Mesendoderm (in vitro differentiated cells): ENCODE measurements around the gene WNT9B.

Source experiments
- DNase-seq: peaks from one replicate; pipeline ENCODE4 v3.0.0; 2013
- H2AK5ac ChIP-seq: 2 replicates; pipeline ENCODE4 v1.6.1; 2013; ENCODE audit warnings: low read length, inconsistent platforms
- H2BK120ac ChIP-seq: 2 replicates; pipeline ENCODE4 v1.6.1; 2013; ENCODE audit warnings: low read depth, mild to moderate bottlenecking, low read length, moderate library complexity, mixed read lengths
- H2BK15ac ChIP-seq: replicated peaks from 2 replicates; pipeline ENCODE4 v1.6.1; 2013; ENCODE audit warnings: low read depth, mild to moderate bottlenecking, moderate library complexity
- H2BK5ac ChIP-seq: 2 replicates; pipeline ENCODE4 v1.6.1; 2013; ENCODE audit warnings: low read length, inconsistent platforms
- H3K18ac ChIP-seq: 2 replicates; pipeline ENCODE4 v1.6.1; 2013; ENCODE audit warnings: mild to moderate bottlenecking, low read length, mixed read lengths
- H3K23ac ChIP-seq: one replicate; pipeline ENCODE4 v1.6.1; 2013; ENCODE audit warnings: low read length
- H3K27ac ChIP-seq: 2 replicates; pipeline ENCODE4 v1.5.1; 2013; ENCODE audit warnings: low read depth, mild to moderate bottlenecking, inconsistent platforms, low read length, moderate library complexity
- H3K27me3 ChIP-seq: 2 replicates; pipeline ENCODE4 v1.6.1; 2013; ENCODE audit warnings: low read length, control low read depth, mild to moderate bottlenecking, inconsistent platforms; ENCODE audit not compliant: insufficient read depth, poor library complexity
- H3K36me3 ChIP-seq: 2 replicates; pipeline ENCODE4 v1.6.1; 2013; ENCODE audit warnings: low read length, inconsistent platforms; ENCODE audit not compliant: control insufficient read depth, insufficient read depth
- H3K4ac ChIP-seq: one replicate; pipeline ENCODE4 v1.6.1; 2013; ENCODE audit warnings: low read depth, mild to moderate bottlenecking, low read length, moderate library complexity
- H3K4me1 ChIP-seq: 2 replicates; pipeline ENCODE4 v1.6.1; 2013; ENCODE audit warnings: low read depth, low read length, inconsistent platforms; ENCODE audit not compliant: control insufficient read depth
- H3K4me2 ChIP-seq: 2 replicates; pipeline ENCODE4 v1.6.1; 2013; ENCODE audit warnings: low read length
- H3K4me3 ChIP-seq: 2 replicates; pipeline ENCODE4 v1.5.1; 2013; ENCODE audit warnings: mild to moderate bottlenecking, low read length
- H3K56ac ChIP-seq: one replicate; pipeline ENCODE4 v1.6.1; 2013; ENCODE audit warnings: low read length
- H3K79me1 ChIP-seq: 2 replicates; pipeline ENCODE4 v1.6.1; 2013; ENCODE audit warnings: low read length, inconsistent platforms
- H3K79me2 ChIP-seq: 2 replicates; pipeline ENCODE4 v1.6.1; 2013; ENCODE audit warnings: mild to moderate bottlenecking, low read length; ENCODE audit not compliant: control insufficient read depth, insufficient read depth
- H3K9ac ChIP-seq: 2 replicates; pipeline ENCODE4 v1.6.1; 2013; ENCODE audit warnings: low read length, inconsistent platforms
- H4K5ac ChIP-seq: one replicate; pipeline ENCODE4 v1.6.1; 2013; ENCODE audit warnings: low read length
- H4K8ac ChIP-seq: one replicate; pipeline ENCODE4 v1.6.1; 2013; ENCODE audit warnings: low read depth, mild to moderate bottlenecking, control low read depth, low read length, moderate library complexity
- WGBS: extraction: QIAGEN DNeasy Blood & Tissue Kit; methylation state at CpG from one replicate; pipeline ENCODE4 v1.1.7; 2013; ENCODE audit warnings: low lambda C conversion rate, missing lambda C conversion rate; ENCODE audit not compliant: insufficient coverage; ENCODE audit errors: extremely low coverage; 5-methylcytosine and 5-hydroxymethylcytosine counted together

The WNT9B gene

DNA sequence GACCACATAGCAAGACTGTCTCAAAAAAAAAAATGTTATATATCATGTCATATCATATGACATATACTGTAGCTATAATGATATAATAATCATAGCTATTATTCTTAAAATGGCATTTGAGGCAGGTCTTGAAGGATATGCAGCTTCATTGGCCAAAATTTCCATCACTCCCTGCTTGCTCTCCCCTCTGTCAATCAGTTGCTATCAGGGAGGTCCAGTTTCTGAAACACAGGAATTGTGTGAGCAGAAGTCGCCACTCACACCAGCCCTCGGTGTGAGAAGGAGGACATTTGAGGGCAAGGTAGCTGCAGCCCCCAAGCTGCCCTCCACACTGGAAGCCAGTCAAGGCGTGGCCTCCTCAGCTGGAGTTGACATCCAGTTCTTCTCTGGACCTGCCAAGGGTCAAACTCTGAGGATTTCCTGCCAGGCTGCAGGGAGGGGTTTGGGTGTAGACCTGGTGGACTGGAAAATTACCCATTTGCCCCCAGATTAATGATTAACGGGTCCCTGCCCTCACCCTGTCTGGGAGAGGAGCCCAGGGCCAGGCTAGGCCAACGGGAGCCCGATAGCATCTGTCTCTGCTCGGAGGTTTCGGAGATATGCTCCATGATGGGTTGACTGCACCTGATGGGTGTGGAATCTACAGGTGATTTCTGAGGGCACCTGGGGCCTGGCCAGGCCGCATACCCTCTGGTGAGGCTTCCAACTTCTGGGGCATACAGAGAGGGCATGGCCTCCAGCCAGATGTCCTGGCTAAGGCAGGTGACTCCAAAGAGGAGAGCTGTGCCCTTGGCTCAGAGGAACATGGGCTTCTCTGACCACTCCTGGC lies 18.8 kb downstream of the WNT9B start:
- H4K8ac ChIP-seq = no peak overlapping the region
- DNase-seq = no peak
- no peak overlapping the region for H3K56ac ChIP-seq
- no peaks in the 10 kb centered on the region for H3K27me3 ChIP-seq
- H3K79me2 ChIP-seq = no peaks in the 10 kb centered on the region
- no peaks in the 10 kb centered on the region for H3K79me1 ChIP-seq
- no peak overlapping the region for H3K18ac ChIP-seq
- no peak overlapping the region for H2BK120ac ChIP-seq
- no peak overlapping the region for H4K5ac ChIP-seq
- no CpG with 5 or more reads among the region's 9 CpGs for WGBS
- no peak overlapping the region for H3K9ac ChIP-seq
- H3K27ac ChIP-seq = no peak overlapping the region
- H3K23ac ChIP-seq = no peak overlapping the region
- H3K36me3 ChIP-seq = no peaks in the 10 kb centered on the region
- H3K4me2 ChIP-seq = no peak overlapping the region
- H3K4me1 ChIP-seq = no peaks in the 10 kb centered on the region
- H2AK5ac ChIP-seq = no peak overlapping the region
- H3K4ac ChIP-seq = no peak overlapping the region
- no peak overlapping the region for H3K4me3 ChIP-seq
- H2BK5ac ChIP-seq = no peak overlapping the region
- no peak overlapping the region for H2BK15ac ChIP-seq

DNA sequence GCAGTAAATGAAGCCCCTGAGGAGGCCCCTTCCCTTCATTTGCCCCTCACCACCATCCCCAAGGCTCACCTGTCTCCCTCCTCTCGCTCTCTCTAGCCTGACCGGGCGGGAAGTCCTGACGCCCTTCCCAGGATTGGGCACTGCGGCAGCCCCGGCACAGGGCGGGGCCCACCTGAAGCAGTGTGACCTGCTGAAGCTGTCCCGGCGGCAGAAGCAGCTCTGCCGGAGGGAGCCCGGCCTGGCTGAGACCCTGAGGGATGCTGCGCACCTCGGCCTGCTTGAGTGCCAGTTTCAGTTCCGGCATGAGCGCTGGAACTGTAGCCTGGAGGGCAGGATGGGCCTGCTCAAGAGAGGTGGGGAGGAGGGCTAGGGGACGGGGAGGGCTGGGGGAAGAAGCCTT lies 21.0 kb downstream of the WNT9B start:
- no peak overlapping the region for H2AK5ac ChIP-seq

GRCh38 chr17:46873941-46874645 lies 22.7 kb downstream of the WNT9B start:
- Histone ChIP-seq H3K4ac (no peak overlapping the region), H4K5ac (no peak overlapping the region), H3K27ac (no peak overlapping the region), H3K23ac (no peak overlapping the region), H2AK5ac (no peak overlapping the region), H2BK120ac (no peak overlapping the region), H3K27me3 (no peaks in the 10 kb centered on the region), H2BK5ac (no peak overlapping the region), H3K4me2 (no peak overlapping the region), H3K18ac (no peak overlapping the region), H3K4me1 (no peaks in the 10 kb centered on the region), H3K4me3 (no peak overlapping the region), H3K56ac (no peak overlapping the region), H3K36me3 (no peaks in the 10 kb centered on the region), H3K79me2 (no peaks in the 10 kb centered on the region), H2BK15ac (no peak overlapping the region), H4K8ac (no peak overlapping the region), H3K9ac (no peak overlapping the region), H3K79me1 (no peaks in the 10 kb centered on the region)
- no CpG with 5 or more reads among the region's 7 CpGs for WGBS
- no peak for DNase-seq

More for the DNA sequence above, 21.0 kb downstream of the WNT9B start:
- H3K23ac ChIP-seq = no peak overlapping the region
- no peak overlapping the region for H2BK15ac ChIP-seq
- no peak overlapping the region for H3K18ac ChIP-seq
- no peaks in the 10 kb centered on the region for H3K36me3 ChIP-seq
- H3K79me1 ChIP-seq = no peaks in the 10 kb centered on the region
- H4K8ac ChIP-seq = no peak overlapping the region
- no peak overlapping the region for H3K27ac ChIP-seq
- no peak overlapping the region for H2BK5ac ChIP-seq
- H2BK120ac ChIP-seq = no peak overlapping the region
- no peak overlapping the region for H3K9ac ChIP-seq
- H3K4me2 ChIP-seq = no peak overlapping the region
- no peaks in the 10 kb centered on the region for H3K4me1 ChIP-seq
- H3K27me3 ChIP-seq = no peaks in the 10 kb centered on the region
- no peaks in the 10 kb centered on the region for H3K79me2 ChIP-seq
- no peak overlapping the region for H3K4me3 ChIP-seq
- WGBS = no CpG with 5 or more reads among the region's 16 CpGs
- H3K56ac ChIP-seq = no peak overlapping the region
- DNase-seq = no peak
- H3K4ac ChIP-seq = no peak overlapping the region
- H4K5ac ChIP-seq = no peak overlapping the region

GRCh38 chr17:46874906-46875305 lies 23.5 kb downstream of the WNT9B start:
- Histone ChIP-seq H3K79me2 (no peaks in the 10 kb centered on the region), H3K4ac (no peak overlapping the region), H3K4me2 (no peak overlapping the region), H4K8ac (no peak overlapping the region), H2BK120ac (no peak overlapping the region), H4K5ac (no peak overlapping the region), H3K27ac (no peak overlapping the region), H3K4me3 (no peak overlapping the region), H2BK15ac (no peak overlapping the region), H3K56ac (no peak overlapping the region), H3K4me1 (no peaks in the 10 kb centered on the region), H3K36me3 (no peaks in the 10 kb centered on the region), H2BK5ac (no peak overlapping the region), H3K79me1 (no peaks in the 10 kb centered on the region), H3K23ac (no peak overlapping the region), H3K18ac (no peak overlapping the region), H3K27me3 (no peaks in the 10 kb centered on the region), H3K9ac (no peak overlapping the region), H2AK5ac (no peak overlapping the region)
- no CpG with 5 or more reads among the region's 16 CpGs for WGBS
- no peak for DNase-seq

GRCh38 chr17:46875849-46876352 lies 24.5 kb downstream of the WNT9B start:
- no peak overlapping the region for H2BK15ac ChIP-seq
- no peaks in the 10 kb centered on the region for H3K4me1 ChIP-seq
- no peak overlapping the region for H4K5ac ChIP-seq
- no peaks in the 10 kb centered on the region for H3K79me1 ChIP-seq
- H3K4ac ChIP-seq = no peak overlapping the region
- H3K9ac ChIP-seq = no peak overlapping the region
- DNase-seq = peak; percentile 14
- no peak overlapping the region for H3K23ac ChIP-seq
- no peak overlapping the region for H3K4me2 ChIP-seq
- H2BK120ac ChIP-seq = no peak overlapping the region
- no peak overlapping the region for H2AK5ac ChIP-seq
- H2BK5ac ChIP-seq = no peak overlapping the region
- no peaks in the 10 kb centered on the region for H3K79me2 ChIP-seq
- no peak overlapping the region for H3K56ac ChIP-seq
- no peak overlapping the region for H3K18ac ChIP-seq
- no CpG with 5 or more reads among the region's 13 CpGs for WGBS
- H4K8ac ChIP-seq = no peak overlapping the region
- no peaks in the 10 kb centered on the region for H3K36me3 ChIP-seq
- no peak overlapping the region for H3K4me3 ChIP-seq
- no peak overlapping the region for H3K27ac ChIP-seq
- H3K27me3 ChIP-seq = no peaks in the 10 kb centered on the region
